HepG2 (cell line): ENCODE results near the gene DHX8. TPM values are rescaled to one million over a fixed set of nuclear protein-coding genes. Genes with fewer than 3 reads are reported as not detected.

Experiments used
- ATAC-seq: fragments of 200-7000 bp; cut with Tn5 transposase; 3 replicates; pipeline ENCODE4 v1.9.1; 2020; ENCODE audit warnings: mild to moderate bottlenecking, moderate library complexity
- BruUV-seq: library from RNA; stranded (reverse); fragments of 400-500 nt; replicated peaks from 2 replicates; lab custom pipeline; 2021; lab: Mats Ljungman, UMichigan
- CTCF ChIA-PET: fragments of 300-600 bp; formaldehyde crosslinking; extraction: SDS; loops from one replicate; lab custom pipeline; 2021; ENCODE audit warnings: low total read pairs, inconsistent platforms, low intra/inter-chr PET ratio; lab: Yijun Ruan, JAX
- POLR2A ChIA-PET: fragments of 350-600 bp; sonication (Branson Sonifier 250); formaldehyde crosslinking; loops from one replicate; lab custom pipeline; 2020; ENCODE audit warnings: antibody characterized with exemption, inconsistent platforms; lab: Yijun Ruan, JAX
- DNase-seq: peaks from one replicate; pipeline ENCODE4 v3.0.0-alpha.2; 2015; ENCODE audit warnings: low spot score
- FAIRE-seq: peaks from 3 replicates; lab custom pipeline; 2011; peaks lifted over from hg19 to GRCh38; lab: Jason Lieb, UNC
- H2AFZ ChIP-seq: one replicate; pipeline ENCODE4 v1.6.1; 2011; ENCODE audit warnings: low read length, inconsistent platforms
- H3K27ac ChIP-seq: fragments of 300-600 bp; 3 replicates; pipeline ENCODE4 v1.8.0; 2011; ENCODE audit warnings: mixed run types, mild to moderate bottlenecking, mixed read lengths, low read length, inconsistent platforms; ENCODE audit not compliant: insufficient read depth; ENCODE audit errors: extremely low read length
- H3K27me3 ChIP-seq, 2 experiments: fragments of 200-600 bp in 1 of 2; 2 replicates in 1 of 2; 3 replicates in 1 of 2; pipeline versions ENCODE4 v1.6.0 to v1.8.0; 2011; ENCODE audit warnings: low read length in 2 of 2, mild to moderate bottlenecking in 2 of 2, moderate library complexity in 2 of 2, inconsistent platforms in 1 of 2; ENCODE audit not compliant: insufficient read depth in 2 of 2, control insufficient read depth in 1 of 2
- H3K36me3 ChIP-seq, 2 experiments: fragments of 200-600 bp in 1 of 2; replicated peaks in 1 of 2; 2 replicates in 1 of 2; 3 replicates in 1 of 2; pipeline versions ENCODE4 v1.5.1 to v1.8.0; 2011; ENCODE audit warnings: low read length in 2 of 2, inconsistent platforms in 1 of 2; ENCODE audit not compliant: insufficient read depth in 2 of 2, control insufficient read depth in 1 of 2
- H3K4me1 ChIP-seq: 2 replicates; pipeline ENCODE4 v1.5.1; 2012; ENCODE audit warnings: low read length, inconsistent platforms; ENCODE audit not compliant: insufficient read depth
- H3K4me2 ChIP-seq: 2 replicates; pipeline ENCODE4 v1.6.0; 2011; ENCODE audit warnings: low read depth, low read length, inconsistent platforms
- H3K4me3 ChIP-seq, 3 experiments: fragments of 200-600 bp in 1 of 3; sonication (generic), shearing (Covaris generic) in 1 of 3; replicated peaks in 1 of 3; 2 replicates each; pipeline ENCODE4 v1.5.1; 2011 to 2016; ENCODE audit warnings: low read length in 3 of 3, inconsistent platforms in 2 of 3, low read depth in 2 of 3, mild to moderate bottlenecking in 2 of 3, control low read depth in 1 of 3, mixed read lengths in 1 of 3; ENCODE audit not compliant: insufficient read depth in 1 of 3
- H3K79me2 ChIP-seq: one replicate; pipeline ENCODE4 v1.6.1; 2011; ENCODE audit warnings: low read length, inconsistent platforms; ENCODE audit not compliant: insufficient read depth
- H3K9ac ChIP-seq: 2 replicates; pipeline ENCODE4 v1.6.0; 2011; ENCODE audit warnings: mild to moderate bottlenecking, low read depth, low read length, inconsistent platforms; ENCODE audit not compliant: insufficient read depth
- H3K9me3 ChIP-seq: 2 replicates; pipeline ENCODE4 v1.5.1; 2012; ENCODE audit warnings: mild to moderate bottlenecking, low read length
- H4K20me1 ChIP-seq: 2 replicates; pipeline ENCODE4 v1.6.0; 2011; ENCODE audit warnings: inconsistent platforms, mild to moderate bottlenecking, low read length, moderate library complexity; ENCODE audit not compliant: insufficient read depth
- ARNT2 ChIP-seq: sonication (generic); formaldehyde crosslinking; IDR thresholded peaks from 2 replicates; pipeline ENCODE4 v1.8.0; 2022; ENCODE audit warnings: mild to moderate bottlenecking, low read depth, missing genetic modification reagents, moderate library complexity
- BCL6 ChIP-seq: IDR thresholded peaks from 2 replicates; pipeline ENCODE4 v1.6.1; 2016; ENCODE audit warnings: missing genetic modification reagents, missing compliant biosample characterization
- CEBPB ChIP-seq: IDR thresholded peaks from 2 replicates; pipeline ENCODE4 v1.6.1; 2011; ENCODE audit warnings: low read depth, low read length, improper control_type of control experiment, borderline replicate concordance
- DDIT3 ChIP-seq: sonication (generic); formaldehyde crosslinking; IDR thresholded peaks from 2 replicates; pipeline ENCODE4 v1.4.0; 2020; ENCODE audit warnings: mild to moderate bottlenecking, missing genetic modification reagents
- DMAP1 ChIP-seq: IDR thresholded peaks from 2 replicates; pipeline ENCODE4 v1.6.1; 2016
- GFI1 ChIP-seq: sonication (generic); formaldehyde crosslinking; IDR thresholded peaks from 2 replicates; pipeline ENCODE4 v1.5.0; 2020; ENCODE audit warnings: missing genetic modification reagents, mild to moderate bottlenecking, borderline replicate concordance
- GZF1 ChIP-seq: sonication (generic); formaldehyde crosslinking; IDR thresholded peaks from 2 replicates; pipeline ENCODE4 v1.5.1; 2020; ENCODE audit warnings: mild to moderate bottlenecking, missing genetic modification reagents
- HNF4A ChIP-seq: sonication (generic); formaldehyde crosslinking; IDR thresholded peaks from 2 replicates; pipeline ENCODE4 v1.4.0; 2020; ENCODE audit warnings: missing genetic modification reagents
- KDM5B ChIP-seq: sonication (generic); formaldehyde crosslinking; IDR thresholded peaks from 2 replicates; pipeline ENCODE4 v1.4.0; 2020; ENCODE audit warnings: missing genetic modification reagents, mild to moderate bottlenecking, borderline replicate concordance
- KMT2B ChIP-seq: IDR thresholded peaks from 2 replicates; pipeline ENCODE4 v1.6.1; 2016; ENCODE audit warnings: missing genetic modification reagents, missing compliant biosample characterization
- MEIS2 ChIP-seq: sonication (generic); formaldehyde crosslinking; IDR thresholded peaks from 2 replicates; pipeline ENCODE4 v1.9.0; 2021; ENCODE audit warnings: mild to moderate bottlenecking, missing genetic modification reagents
- MIER3 ChIP-seq: IDR thresholded peaks from 2 replicates; pipeline ENCODE4 v1.6.1; 2016; ENCODE audit warnings: missing compliant biosample characterization, borderline replicate concordance
- MTF1 ChIP-seq: sonication (generic); formaldehyde crosslinking; IDR thresholded peaks from 2 replicates; pipeline ENCODE4 v1.5.0; 2020; ENCODE audit warnings: missing genetic modification reagents
- RFX3 ChIP-seq: IDR thresholded peaks from 2 replicates; pipeline ENCODE4 v1.6.1; 2016; ENCODE audit warnings: missing biosample characterization, missing genetic modification reagents
- ZFP82 ChIP-seq: sonication (generic); formaldehyde crosslinking; IDR thresholded peaks from 2 replicates; pipeline ENCODE4 v1.5.1; 2020; ENCODE audit warnings: mild to moderate bottlenecking, missing genetic modification reagents, borderline replicate concordance
- ZFP90 ChIP-seq: sonication (generic); formaldehyde crosslinking; IDR thresholded peaks from 2 replicates; pipeline ENCODE4 v1.8.0; 2022; ENCODE audit warnings: missing genetic modification reagents, mild to moderate bottlenecking, inconsistent platforms, borderline replicate concordance
- ZKSCAN8 ChIP-seq: IDR thresholded peaks from 2 replicates; pipeline ENCODE4 v1.6.1; 2016; ENCODE audit warnings: borderline replicate concordance, missing genetic modification reagents, missing compliant biosample characterization
- ZNF263 ChIP-seq: sonication (generic); formaldehyde crosslinking; IDR thresholded peaks from 2 replicates; pipeline ENCODE4 v1.4.0; 2020; ENCODE audit warnings: missing genetic modification reagents
- ZNF275 ChIP-seq: sonication (generic); formaldehyde crosslinking; IDR thresholded peaks from 2 replicates; pipeline ENCODE4 v1.8.0; 2022; ENCODE audit warnings: missing genetic modification reagents, mild to moderate bottlenecking, inconsistent platforms, borderline replicate concordance
- ZNF383 ChIP-seq: sonication (generic); formaldehyde crosslinking; IDR thresholded peaks from 2 replicates; pipeline ENCODE4 v1.4.0; 2020; ENCODE audit warnings: missing genetic modification reagents, mild to moderate bottlenecking, borderline replicate concordance
- ZNF644 ChIP-seq: IDR thresholded peaks from 2 replicates; pipeline ENCODE4 v1.6.1; 2016; ENCODE audit warnings: low read depth
- ZNF652 ChIP-seq: IDR thresholded peaks from 2 replicates; pipeline ENCODE4 v1.6.1; 2016; ENCODE audit warnings: low read depth, borderline replicate concordance
- ZNF737 ChIP-seq: sonication (generic); formaldehyde crosslinking; IDR thresholded peaks from 2 replicates; pipeline ENCODE4 v1.5.0; 2020; ENCODE audit warnings: missing genetic modification reagents, mild to moderate bottlenecking, borderline replicate concordance
- ZNF75D ChIP-seq: sonication (generic); formaldehyde crosslinking; IDR thresholded peaks from 2 replicates; pipeline ENCODE4 v1.8.1; 2023; ENCODE audit warnings: missing genetic modification reagents, mild to moderate bottlenecking, borderline replicate concordance
- WGBS: methylation state at CpG from one replicate; pipeline ENCODE4 v1.1.6; 2017; ENCODE audit warnings: low lambda C conversion rate; 5-methylcytosine and 5-hydroxymethylcytosine counted together
- in situ Hi-C: cut with HindIII; loops from 2 replicates; pipeline ENCODE4 v1.10.0; 2017; ENCODE audit warnings: low pct_unique_long_range_greater_than_20kb; ENCODE audit not compliant: extremely low pct_ligation_motif_present
- intact Hi-C: fragments of 100-400 bp; cut with micrococcal nuclease; formaldehyde crosslinking; loops from one replicate; pipeline ENCODE4 v1.10.0; 2022; ENCODE audit not compliant: unreplicated experiment
- polyA plus RNA-seq, 8 experiments: library from polyadenylated mRNA; depleted of rRNA in 3 of 8; stranded (reverse) in 7 of 8; unstranded in 1 of 8; fragments of >200 nt; fragmentation: Illumina TruSeq in 4 of 8; extraction: Trizol in 4 of 8; gene quantifications; 2 replicates each; pipeline versions ENCODE4 v1.2.1 to v1.2.3, GENCODE V29; 2011 to 2016; ENCODE audit warnings: low read depth in 4 of 8, missing spikeins in 1 of 8, mixed read lengths in 1 of 8; ENCODE audit not compliant: insufficient read depth in 1 of 8
- total RNA-seq, 5 experiments: library from RNA; depleted of rRNA; stranded (reverse); fragments of >200 nt; fragmentation: Illumina TruSeq; extraction: Trizol; gene quantifications; 2 replicates each; pipeline ENCODE4 v1.2.3, GENCODE V29; 2016; ENCODE audit warnings: low read depth in 1 of 5

The DHX8 gene
- total and polyA plus RNA-seq, 2 of the 13 experiments (the other 11 are each of a cell fraction or from before 2014, with no cell fraction given): 24.8 to 48.9 TPM

GRCh38 chr17:43477832-43478634 is 5.7 kb upstream of the DHX8 start:
- peak overlapping the region; percentile 80 for H3K4me2 ChIP-seq
- TF ChIP-seq ZNF275 (CRISPR knock-in tag): no peak
- no peak for TF ChIP-seq ZNF75D (CRISPR knock-in tag)
- TF ChIP-seq ZNF263 (CRISPR knock-in tag): peak; percentile 91
- TF ChIP-seq RFX3 (CRISPR knock-in tag): 0 out of 2 replicates have a peak, but pooled peaks have one; percentile 2
- no peak for TF ChIP-seq ZNF652
- no peak for TF ChIP-seq ZNF383
- no peak for TF ChIP-seq ZFP90 (CRISPR knock-in tag)
- TF ChIP-seq MEIS2 (CRISPR knock-in tag): no peak
- peak; percentile 58; the same call in 1 of the 2 replicates for TF ChIP-seq GFI1 (CRISPR knock-in tag)
- no peak; the same call in 1 of the 2 replicates for TF ChIP-seq ZFP82 (CRISPR knock-in tag)
- TF ChIP-seq ZNF644 (CRISPR knock-in tag): no peak
- TF ChIP-seq ZKSCAN8 (CRISPR knock-in tag): no peak
- 0 out of 2 replicates have a peak, but pooled peaks have one; percentile 22 for TF ChIP-seq MIER3 (CRISPR knock-in tag)
- TF ChIP-seq CEBPB: peak; percentile 56; the same call in 1 of the 2 replicates
- TF ChIP-seq ZNF737: no peak
- TF ChIP-seq HNF4A (CRISPR knock-in tag): peak; percentile 83
- no peak for TF ChIP-seq DMAP1 (CRISPR knock-in tag)
- TF ChIP-seq KMT2B: no peak
- TF ChIP-seq DDIT3 (CRISPR knock-in tag): no peak
- no peak for TF ChIP-seq MTF1 (CRISPR knock-in tag)
- peak; percentile 62; the same call in 1 of the 2 replicates for TF ChIP-seq KDM5B
- TF ChIP-seq BCL6 (CRISPR knock-in tag): peak; percentile 54
- peak; percentile 72 for TF ChIP-seq ARNT2 (CRISPR knock-in tag)
- peak; percentile 58; the same call in 1 of the 2 replicates for TF ChIP-seq GZF1

More at GRCh38 chr17:43477832-43478634, 5.7 kb upstream of the DHX8 start:
- Histone ChIP-seq H3K9ac (peak overlapping the region; percentile 64), H3K36me3 (no peaks in the 10 kb centered on the region), H2AFZ (peak overlapping the region; percentile 52), H3K9me3 (no peaks in the 10 kb centered on the region), H3K79me2 (no peaks in the 10 kb centered on the region), H3K27ac (peak overlapping the region; percentile 79), H3K4me1 (peaks cover 83% of the 10 kb centered on the region), H3K27me3 (no peaks in the 10 kb centered on the region), H4K20me1 (no peaks in the 10 kb centered on the region), H3K4me3 (peak overlapping the region; percentile 15 to 54 (median 18); a peak in 5 of 6 replicates)
- in situ Hi-C loops (no loop called here), intact Hi-C loops (no loop called here)
- BruUV-seq: no TSS peak
- peak; percentile 34 for FAIRE-seq
- CTCF ChIA-PET: no interaction called here
- 14% methylated on average over 9 of the region's 9 CpGs for WGBS
- POLR2A ChIA-PET: interaction anchor here (0.6 to 12.7 kb wide), 10 partner anchors 9 to 117 kb away, joined by 4 to 485 read pairs (median 11); partner anchors contain the start of gene ARL4D
- ATAC-seq: peak; percentile 81
- peak; percentile 82 for DNase-seq
